Measurements from ENCODE around the gene ARAP1. TPM values are rescaled to one million over a fixed set of nuclear protein-coding genes. Genes with fewer than 3 reads are reported as not detected.

The ARAP1 gene
- total RNA-seq, 1 experiment from 2014 or later = 151 TPM

DNA sequence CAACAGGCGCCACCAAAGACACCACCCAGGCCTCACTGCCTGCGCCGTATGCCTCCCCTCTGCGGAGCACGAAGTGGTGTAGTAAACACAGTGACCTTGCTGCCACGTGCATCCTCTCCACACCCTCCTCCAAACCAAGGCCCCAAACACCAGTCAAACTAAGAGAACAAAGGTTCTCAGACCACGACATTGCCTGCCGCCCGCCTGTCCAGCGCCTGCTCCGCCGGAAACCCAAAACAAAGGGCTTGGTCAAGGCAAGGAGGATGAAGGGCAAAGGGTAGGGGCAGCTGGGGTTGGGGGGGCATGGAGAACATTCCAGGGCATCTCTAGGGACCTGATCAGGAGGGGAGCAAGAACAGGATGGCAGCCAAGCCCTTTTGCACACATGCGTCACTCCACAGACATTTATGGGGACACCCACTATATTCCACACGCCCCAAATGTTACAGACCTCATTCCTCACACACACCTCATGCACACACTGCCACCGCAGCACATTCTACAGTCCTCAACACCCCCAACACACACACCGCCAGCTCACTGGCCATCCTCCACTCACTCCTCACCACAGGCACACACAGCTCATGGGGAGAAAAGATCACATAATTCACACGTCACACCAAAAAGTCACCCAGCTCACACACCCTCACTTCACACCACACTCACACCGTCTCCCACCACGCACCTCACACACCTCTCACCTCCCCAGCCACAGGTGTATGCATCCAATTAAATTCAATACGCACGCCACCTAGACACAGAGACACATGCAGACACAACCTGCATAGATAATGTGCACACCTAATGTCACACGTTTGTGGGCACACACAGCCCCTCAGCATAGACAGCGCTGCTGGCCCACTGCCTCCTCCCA lies 112.5 kb downstream of the ARAP1 start:
- Histone ChIP-seq H3K27me3 (ENCODE audit: insufficient read depth, low read depth) (peaks cover 16% of the 10 kb centered on the region), H3K4me1 (replicated peaks; ENCODE audit: insufficient read depth) (peaks cover 41% of the 10 kb centered on the region), H3F3A (ENCODE audit: insufficient read depth, low read depth) (peaks cover 8% of the 10 kb centered on the region), H2AFZ (no peak overlapping the region), H3K79me2 (ENCODE audit: low read depth) (peaks cover 8% of the 10 kb centered on the region; the same call in 1 of the 2 replicates), H3K9me2 (ENCODE audit: insufficient read depth) (no peaks in the 10 kb centered on the region), H3K9me3 (ENCODE audit: insufficient read depth, low read depth) (no peaks in the 10 kb centered on the region), H4K20me1 (ENCODE audit: insufficient read depth) (no peaks in the 10 kb centered on the region), H3K36me3 (ENCODE audit: low read depth) (no peaks in the 10 kb centered on the region), H3K27ac (no peak overlapping the region), H3K4me3 (peak overlapping the region; percentile 74; the same call in 1 of the 2 replicates), H3K4me2 (peak overlapping the region; percentile 90)
- ChIA-PET CTCF (no interaction called here), POLR2A (ENCODE audit: unreplicated experiment) (no interaction called here)
- BruUV-seq (replicated peaks) = no TSS peak
- intact Hi-C loops (cut with micrococcal nuclease; ENCODE audit: unreplicated experiment) = no loop called here
- TF ChIP-seq, protein P1, sequence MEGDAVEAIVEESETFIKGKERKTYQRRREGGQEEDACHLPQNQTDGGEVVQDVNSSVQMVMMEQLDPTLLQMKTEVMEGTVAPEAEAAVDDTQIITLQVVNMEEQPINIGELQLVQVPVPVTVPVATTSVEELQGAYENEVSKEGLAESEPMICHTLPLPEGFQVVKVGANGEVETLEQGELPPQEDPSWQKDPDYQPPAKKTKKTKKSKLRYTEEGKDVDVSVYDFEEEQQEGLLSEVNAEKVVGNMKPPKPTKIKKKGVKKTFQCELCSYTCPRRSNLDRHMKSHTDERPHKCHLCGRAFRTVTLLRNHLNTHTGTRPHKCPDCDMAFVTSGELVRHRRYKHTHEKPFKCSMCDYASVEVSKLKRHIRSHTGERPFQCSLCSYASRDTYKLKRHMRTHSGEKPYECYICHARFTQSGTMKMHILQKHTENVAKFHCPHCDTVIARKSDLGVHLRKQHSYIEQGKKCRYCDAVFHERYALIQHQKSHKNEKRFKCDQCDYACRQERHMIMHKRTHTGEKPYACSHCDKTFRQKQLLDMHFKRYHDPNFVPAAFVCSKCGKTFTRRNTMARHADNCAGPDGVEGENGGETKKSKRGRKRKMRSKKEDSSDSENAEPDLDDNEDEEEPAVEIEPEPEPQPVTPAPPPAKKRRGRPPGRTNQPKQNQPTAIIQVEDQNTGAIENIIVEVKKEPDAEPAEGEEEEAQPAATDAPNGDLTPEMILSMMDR (conservative IDR thresholded peaks at IDR 0.05) = no peak
- TF ChIP-seq EZH2 (IDR thresholded peaks at IDR 0.05; ENCODE audit: low read depth) = no peak
- no peak for DNase-seq

GRCh38 chr11:72637926-72638325 lies 114.3 kb downstream of the ARAP1 start:
- intact Hi-C loops (cut with micrococcal nuclease; ENCODE audit: unreplicated experiment) = no loop called here
- no peak overlapping the region for H3K4me3 ChIP-seq
- H3F3A ChIP-seq (ENCODE audit: insufficient read depth, low read depth) = peaks cover 9% of the 10 kb centered on the region; the same call in 1 of the 2 replicates
- H2AFZ ChIP-seq = no peak overlapping the region
- POLR2A ChIA-PET (ENCODE audit: unreplicated experiment) = no interaction called here
- TF ChIP-seq EZH2 (IDR thresholded peaks at IDR 0.05; ENCODE audit: low read depth) = no peak
- TF ChIP-seq, protein P1 (conservative IDR thresholded peaks at IDR 0.05) = no peak
- peaks cover 53% of the 10 kb centered on the region for H3K4me1 ChIP-seq (replicated peaks; ENCODE audit: insufficient read depth)
- H4K20me1 ChIP-seq (ENCODE audit: insufficient read depth) = no peaks in the 10 kb centered on the region
- no TSS peak for BruUV-seq (replicated peaks)
- H3K4me2 ChIP-seq = peak overlapping the region; percentile 42
- H3K9me2 ChIP-seq (ENCODE audit: insufficient read depth) = no peaks in the 10 kb centered on the region
- H3K9me3 ChIP-seq (ENCODE audit: insufficient read depth, low read depth) = no peaks in the 10 kb centered on the region
- no peaks in the 10 kb centered on the region for H3K36me3 ChIP-seq (ENCODE audit: low read depth)
- H3K27me3 ChIP-seq (ENCODE audit: insufficient read depth, low read depth) = peaks cover 16% of the 10 kb centered on the region
- CTCF ChIA-PET = no interaction called here
- DNase-seq = no peak
- peaks cover 8% of the 10 kb centered on the region; the same call in 1 of the 2 replicates for H3K79me2 ChIP-seq (ENCODE audit: low read depth)
- peak overlapping the region; percentile 64 for H3K27ac ChIP-seq

DNA sequence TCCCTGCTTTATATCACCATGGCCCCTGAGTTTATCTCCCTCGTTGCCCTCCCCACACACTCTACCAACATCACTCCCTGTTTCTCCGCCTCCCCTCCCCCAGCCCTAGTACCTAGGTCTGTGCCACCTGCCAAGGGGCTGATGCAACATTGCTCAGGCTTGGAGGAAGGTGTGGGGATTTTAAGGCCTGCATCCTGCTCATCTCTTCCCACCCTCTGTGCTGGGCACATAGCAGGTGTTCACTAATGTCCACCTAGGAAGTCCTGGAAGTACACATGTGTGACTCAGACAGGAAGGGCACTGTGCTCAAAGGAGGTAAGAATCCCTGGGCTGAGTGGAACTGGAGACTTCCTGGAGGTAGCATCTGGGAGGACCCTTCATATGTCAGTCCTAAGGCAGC lies 115.0 kb downstream of the ARAP1 start:
- Histone ChIP-seq H3K9me2 (ENCODE audit: insufficient read depth) (no peaks in the 10 kb centered on the region), H3K27me3 (ENCODE audit: insufficient read depth, low read depth) (peaks cover 16% of the 10 kb centered on the region), H3K36me3 (ENCODE audit: low read depth) (no peaks in the 10 kb centered on the region), H3F3A (ENCODE audit: insufficient read depth, low read depth) (peaks cover 13% of the 10 kb centered on the region; the same call in 1 of the 2 replicates), H3K4me1 (replicated peaks; ENCODE audit: insufficient read depth) (peaks cover 60% of the 10 kb centered on the region), H3K79me2 (ENCODE audit: low read depth) (peaks cover 8% of the 10 kb centered on the region; the same call in 1 of the 2 replicates), H2AFZ (no peak overlapping the region), H4K20me1 (ENCODE audit: insufficient read depth) (no peaks in the 10 kb centered on the region), H3K27ac (peak overlapping the region; percentile 64), H3K4me3 (no peak overlapping the region), H3K9me3 (ENCODE audit: insufficient read depth, low read depth) (no peaks in the 10 kb centered on the region), H3K4me2 (peak overlapping the region; percentile 42)
- no TSS peak for BruUV-seq (replicated peaks)
- ChIA-PET CTCF (no interaction called here), POLR2A (ENCODE audit: unreplicated experiment) (no interaction called here)
- DNase-seq = no peak
- TF ChIP-seq, protein P1 (conservative IDR thresholded peaks at IDR 0.05) = no peak
- TF ChIP-seq EZH2 (IDR thresholded peaks at IDR 0.05; ENCODE audit: low read depth) = no peak
- intact Hi-C loops (cut with micrococcal nuclease; ENCODE audit: unreplicated experiment) = no loop called here
